Spleen (tissue), 7 donors: ENCODE data around the gene NCAPG2.

Source experiments
- POLR2A ChIP-seq, 3 donors: fragments of 450-650 bp; IDR thresholded peaks; one replicate each; pipeline ENCODE4 v1.5.1; 2017; ENCODE audit warnings: antibody characterized with exemption in 3 of 3, mild to moderate bottlenecking in 1 of 3
- TF ChIP-seq, protein P1 (sequence below), 11 experiments: fragments of 200-600 bp in 7 of 11; fragments of 450-650 bp in 4 of 11; sonication (generic) in 4 of 11; IDR thresholded peaks in 8 of 11; conservative IDR thresholded peaks in 3 of 11; 1 replicate in 7 of 11; 2 replicates in 4 of 11; pipeline versions ENCODE4 v1.4.0 to v1.8.0; 2016 to 2021; ENCODE audit warnings: antibody characterized with exemption in 11 of 11, inconsistent platforms in 4 of 11, mild to moderate bottlenecking in 1 of 11
- donor health status: DM: no; HTN: no; CAD: no; lungs with moderate emphysema.
- donor health status: DM: no; HTN: no; CAD: no.
- donor health status: DM: no; HTN: no; CAD: no.

- TF ChIP-seq, protein P1, sequence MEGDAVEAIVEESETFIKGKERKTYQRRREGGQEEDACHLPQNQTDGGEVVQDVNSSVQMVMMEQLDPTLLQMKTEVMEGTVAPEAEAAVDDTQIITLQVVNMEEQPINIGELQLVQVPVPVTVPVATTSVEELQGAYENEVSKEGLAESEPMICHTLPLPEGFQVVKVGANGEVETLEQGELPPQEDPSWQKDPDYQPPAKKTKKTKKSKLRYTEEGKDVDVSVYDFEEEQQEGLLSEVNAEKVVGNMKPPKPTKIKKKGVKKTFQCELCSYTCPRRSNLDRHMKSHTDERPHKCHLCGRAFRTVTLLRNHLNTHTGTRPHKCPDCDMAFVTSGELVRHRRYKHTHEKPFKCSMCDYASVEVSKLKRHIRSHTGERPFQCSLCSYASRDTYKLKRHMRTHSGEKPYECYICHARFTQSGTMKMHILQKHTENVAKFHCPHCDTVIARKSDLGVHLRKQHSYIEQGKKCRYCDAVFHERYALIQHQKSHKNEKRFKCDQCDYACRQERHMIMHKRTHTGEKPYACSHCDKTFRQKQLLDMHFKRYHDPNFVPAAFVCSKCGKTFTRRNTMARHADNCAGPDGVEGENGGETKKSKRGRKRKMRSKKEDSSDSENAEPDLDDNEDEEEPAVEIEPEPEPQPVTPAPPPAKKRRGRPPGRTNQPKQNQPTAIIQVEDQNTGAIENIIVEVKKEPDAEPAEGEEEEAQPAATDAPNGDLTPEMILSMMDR (IDR thresholded peaks at IDR 0.05 in 8 of 11, conservative IDR thresholded peaks at IDR 0.05 in 3 of 11) = no peak
- no peak for TF ChIP-seq POLR2A (IDR thresholded peaks at IDR 0.05)
Measured at GRCh38 chr7:158735935-158736334, 31.3 kb upstream of the NCAPG2 start.
